Ishikawa (cell line): Measurements from ENCODE around the gene ANKRD55.

Source experiments
- CREB1 ChIP-seq: IDR thresholded peaks from 2 replicates; pipeline ENCODE4 v1.6.1; 2012; ENCODE audit warnings: low read depth
- EGR1 ChIP-seq: IDR thresholded peaks from 2 replicates; pipeline ENCODE4 v1.6.1; 2012
- EP300 ChIP-seq: IDR thresholded peaks from 2 replicates; pipeline ENCODE4 v1.6.1; 2012; ENCODE audit warnings: borderline replicate concordance
- RAD21 ChIP-seq: IDR thresholded peaks from 2 replicates; pipeline ENCODE4 v1.6.1; 2012; ENCODE audit warnings: low read depth
- TAF1 ChIP-seq: IDR thresholded peaks from 2 replicates; pipeline ENCODE4 v1.6.1; 2012; ENCODE audit warnings: low read depth, mild to moderate bottlenecking
- TCF12 ChIP-seq: IDR thresholded peaks from 2 replicates; pipeline ENCODE4 v1.6.1; 2012; ENCODE audit warnings: low read depth
- TEAD4 ChIP-seq: IDR thresholded peaks from 2 replicates; pipeline ENCODE4 v1.6.1; 2012
- YY1 ChIP-seq: IDR thresholded peaks from 2 replicates; pipeline ENCODE4 v1.6.1; 2012; ENCODE audit warnings: low read depth
- TF ChIP-seq, protein P1 (sequence below): IDR thresholded peaks from 2 replicates; pipeline ENCODE4 v1.6.1; 2012
- TF ChIP-seq, protein P2 (sequence below): IDR thresholded peaks from 2 replicates; pipeline ENCODE4 v1.6.1; 2012
- TF ChIP-seq, protein P3 (sequence below): IDR thresholded peaks from 2 replicates; pipeline ENCODE4 v1.6.1; 2012; ENCODE audit warnings: low read depth, mild to moderate bottlenecking

DNA sequence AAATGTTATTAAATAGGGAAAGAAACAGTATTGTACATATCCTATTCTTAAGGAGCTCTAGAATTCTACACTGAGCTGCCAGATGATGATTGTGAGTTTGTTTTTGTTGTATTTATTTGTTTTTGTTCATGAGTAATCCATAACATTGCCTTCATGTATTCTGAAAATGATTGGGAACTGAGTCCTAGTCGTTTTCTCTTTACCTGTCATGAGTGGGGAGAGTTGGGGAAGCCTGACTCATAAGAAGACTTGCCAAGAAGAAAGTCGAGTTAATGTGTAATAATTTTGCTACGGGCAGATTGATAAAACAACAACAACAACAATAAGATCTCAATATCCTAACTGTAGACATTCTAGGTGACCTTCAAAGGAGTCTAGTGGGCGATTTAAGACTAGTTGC lies 103.8 kb downstream of the ANKRD55 start:
- no peak for TF ChIP-seq EP300
- TF ChIP-seq TCF12 = no peak
- TF ChIP-seq, protein P1, sequence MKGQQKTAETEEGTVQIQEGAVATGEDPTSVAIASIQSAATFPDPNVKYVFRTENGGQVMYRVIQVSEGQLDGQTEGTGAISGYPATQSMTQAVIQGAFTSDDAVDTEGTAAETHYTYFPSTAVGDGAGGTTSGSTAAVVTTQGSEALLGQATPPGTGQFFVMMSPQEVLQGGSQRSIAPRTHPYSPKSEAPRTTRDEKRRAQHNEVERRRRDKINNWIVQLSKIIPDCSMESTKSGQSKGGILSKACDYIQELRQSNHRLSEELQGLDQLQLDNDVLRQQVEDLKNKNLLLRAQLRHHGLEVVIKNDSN = no peak
- TF ChIP-seq TEAD4 = no peak
- TF ChIP-seq, protein P2, sequence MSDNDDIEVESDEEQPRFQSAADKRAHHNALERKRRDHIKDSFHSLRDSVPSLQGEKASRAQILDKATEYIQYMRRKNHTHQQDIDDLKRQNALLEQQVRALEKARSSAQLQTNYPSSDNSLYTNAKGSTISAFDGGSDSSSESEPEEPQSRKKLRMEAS = no peak
- no peak for TF ChIP-seq EGR1
- TF ChIP-seq TAF1 = no peak
- no peak for TF ChIP-seq RAD21
- no peak for TF ChIP-seq YY1
- no peak for TF ChIP-seq CREB1
- TF ChIP-seq, protein P3, sequence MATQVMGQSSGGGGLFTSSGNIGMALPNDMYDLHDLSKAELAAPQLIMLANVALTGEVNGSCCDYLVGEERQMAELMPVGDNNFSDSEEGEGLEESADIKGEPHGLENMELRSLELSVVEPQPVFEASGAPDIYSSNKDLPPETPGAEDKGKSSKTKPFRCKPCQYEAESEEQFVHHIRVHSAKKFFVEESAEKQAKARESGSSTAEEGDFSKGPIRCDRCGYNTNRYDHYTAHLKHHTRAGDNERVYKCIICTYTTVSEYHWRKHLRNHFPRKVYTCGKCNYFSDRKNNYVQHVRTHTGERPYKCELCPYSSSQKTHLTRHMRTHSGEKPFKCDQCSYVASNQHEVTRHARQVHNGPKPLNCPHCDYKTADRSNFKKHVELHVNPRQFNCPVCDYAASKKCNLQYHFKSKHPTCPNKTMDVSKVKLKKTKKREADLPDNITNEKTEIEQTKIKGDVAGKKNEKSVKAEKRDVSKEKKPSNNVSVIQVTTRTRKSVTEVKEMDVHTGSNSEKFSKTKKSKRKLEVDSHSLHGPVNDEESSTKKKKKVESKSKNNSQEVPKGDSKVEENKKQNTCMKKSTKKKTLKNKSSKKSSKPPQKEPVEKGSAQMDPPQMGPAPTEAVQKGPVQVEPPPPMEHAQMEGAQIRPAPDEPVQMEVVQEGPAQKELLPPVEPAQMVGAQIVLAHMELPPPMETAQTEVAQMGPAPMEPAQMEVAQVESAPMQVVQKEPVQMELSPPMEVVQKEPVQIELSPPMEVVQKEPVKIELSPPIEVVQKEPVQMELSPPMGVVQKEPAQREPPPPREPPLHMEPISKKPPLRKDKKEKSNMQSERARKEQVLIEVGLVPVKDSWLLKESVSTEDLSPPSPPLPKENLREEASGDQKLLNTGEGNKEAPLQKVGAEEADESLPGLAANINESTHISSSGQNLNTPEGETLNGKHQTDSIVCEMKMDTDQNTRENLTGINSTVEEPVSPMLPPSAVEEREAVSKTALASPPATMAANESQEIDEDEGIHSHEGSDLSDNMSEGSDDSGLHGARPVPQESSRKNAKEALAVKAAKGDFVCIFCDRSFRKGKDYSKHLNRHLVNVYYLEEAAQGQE = no peak
